ENCODE data around the gene KIF26B.

The KIF26B gene

DNA sequence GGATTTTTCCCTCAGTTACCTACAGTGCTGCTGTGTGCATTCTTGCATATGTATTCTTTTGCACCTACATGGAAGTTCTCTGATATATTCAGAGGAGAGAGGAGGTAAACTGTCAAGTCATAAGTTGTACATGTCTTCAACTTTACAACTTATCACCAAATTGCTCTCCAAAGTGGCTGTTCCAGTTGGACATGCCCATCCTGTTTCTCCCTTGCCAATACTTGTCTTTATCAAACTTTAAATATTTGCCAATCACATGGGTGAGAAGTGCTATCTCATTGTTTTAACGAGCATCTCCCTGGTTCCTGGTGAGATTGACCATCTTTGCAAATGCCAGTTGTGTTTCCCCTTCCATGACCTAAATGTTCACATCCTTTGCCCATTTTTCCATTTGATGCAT lies 88.2 kb downstream of the KIF26B start:
- Histone ChIP-seq H3K27ac (ENCODE audit: low read depth, low read length) (no peak overlapping the region), H3K27me3 (ENCODE audit: control insufficient read depth, insufficient read depth, low read length) (no peaks in the 10 kb centered on the region), H3K36me3 (ENCODE audit: control insufficient read depth, insufficient read depth, low read length) (no peaks in the 10 kb centered on the region), H3K4me3 (ENCODE audit: low read length) (no peak overlapping the region), H3K9ac (ENCODE audit: low read length) (no peak overlapping the region), H3K4me1 (ENCODE audit: control insufficient read depth, insufficient read depth, low read length) (no peaks in the 10 kb centered on the region)

DNA sequence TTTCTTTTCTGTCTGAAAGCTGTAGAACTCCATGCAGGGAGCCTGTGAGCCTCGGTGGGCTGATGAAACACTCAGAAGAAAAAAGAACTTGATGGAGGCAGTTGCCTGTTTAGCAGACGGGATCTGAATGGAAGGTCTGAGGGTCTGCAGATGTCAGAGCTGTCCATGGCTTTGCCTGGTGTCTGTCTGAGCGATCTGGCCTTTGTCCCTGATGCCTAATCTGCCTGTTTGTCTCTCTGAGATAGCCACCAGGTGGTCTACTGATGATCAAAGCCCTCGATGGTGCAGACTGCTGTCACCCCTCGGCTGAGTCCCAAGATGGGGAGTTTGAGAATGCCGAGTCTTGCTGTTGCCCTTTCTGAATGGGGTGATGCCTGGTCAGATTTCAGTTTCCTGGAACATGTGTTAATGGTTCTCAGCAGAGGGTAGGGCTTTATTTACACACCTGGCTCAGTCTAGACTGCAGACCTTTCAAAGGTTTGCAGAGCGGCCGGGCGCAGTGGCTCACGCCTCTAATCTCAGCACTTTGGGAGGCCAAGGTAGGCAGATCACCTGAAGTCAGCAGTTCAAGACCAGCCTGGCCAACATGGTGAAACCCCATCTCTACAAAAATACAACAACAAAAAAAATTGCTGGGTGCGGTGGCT lies 90.4 kb downstream of the KIF26B start:
- no peaks in the 10 kb centered on the region for H3K4me1 ChIP-seq (ENCODE audit: control insufficient read depth, insufficient read depth, low read length)
- no peak overlapping the region for H3K4me3 ChIP-seq (ENCODE audit: low read length)

DNA sequence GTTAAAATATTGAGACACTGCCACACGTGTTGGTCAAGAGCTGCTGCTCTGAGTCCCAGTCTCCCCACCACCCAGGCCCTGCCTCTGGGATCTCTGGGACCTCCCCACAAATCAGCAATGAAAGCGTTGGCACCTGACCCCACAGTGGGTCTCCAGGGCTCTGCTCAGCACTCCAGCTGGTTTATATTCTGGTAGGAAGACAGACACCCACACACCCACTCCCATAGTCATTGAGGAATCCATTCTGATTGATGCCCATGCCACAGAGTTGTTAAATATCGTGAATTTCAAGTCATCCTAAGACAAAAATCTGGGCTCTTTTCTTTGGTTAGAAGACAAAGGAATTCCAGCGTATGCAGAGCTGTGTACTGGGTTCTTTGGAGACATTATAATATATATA lies 91.6 kb downstream of the KIF26B start:
- Histone ChIP-seq H3K27ac (ENCODE audit: low read depth, low read length) (no peak overlapping the region), H3K36me3 (ENCODE audit: control insufficient read depth, insufficient read depth, low read length) (no peaks in the 10 kb centered on the region), H3K9ac (ENCODE audit: low read length) (no peak overlapping the region), H3K4me3 (ENCODE audit: low read length) (no peak overlapping the region), H3K27me3 (ENCODE audit: control insufficient read depth, insufficient read depth, low read length) (no peaks in the 10 kb centered on the region), H3K4me1 (ENCODE audit: control insufficient read depth, insufficient read depth, low read length) (no peaks in the 10 kb centered on the region)

More for the DNA sequence above, 90.4 kb downstream of the KIF26B start:
- Histone ChIP-seq H3K36me3 (ENCODE audit: control insufficient read depth, insufficient read depth, low read length) (no peaks in the 10 kb centered on the region), H3K9ac (ENCODE audit: low read length) (no peak overlapping the region), H3K27me3 (ENCODE audit: control insufficient read depth, insufficient read depth, low read length) (no peaks in the 10 kb centered on the region), H3K27ac (ENCODE audit: low read depth, low read length) (no peak overlapping the region)

DNA sequence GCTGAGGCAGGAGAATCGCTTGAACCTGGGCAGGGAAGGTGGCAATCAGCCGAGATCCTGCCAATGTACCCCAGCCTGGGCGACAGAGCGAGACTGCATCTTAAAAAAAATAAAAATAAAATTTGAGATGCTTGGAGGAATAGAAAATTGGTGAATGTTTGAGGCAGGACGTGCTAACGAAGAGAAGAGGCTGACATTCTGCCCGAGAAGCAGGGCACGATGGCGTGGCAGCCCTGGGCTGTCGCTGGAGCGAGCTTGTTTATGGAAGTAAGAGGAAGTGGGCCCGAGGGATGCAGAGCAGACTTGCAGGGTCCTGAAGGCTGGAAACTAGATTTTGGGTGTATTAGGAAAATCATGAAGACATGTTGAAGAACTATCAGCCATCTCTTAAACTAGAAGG lies 92.6 kb downstream of the KIF26B start:
- H3K4me1 ChIP-seq (ENCODE audit: control insufficient read depth, insufficient read depth, low read length): no peaks in the 10 kb centered on the region
- H3K27me3 ChIP-seq (ENCODE audit: control insufficient read depth, insufficient read depth, low read length): no peaks in the 10 kb centered on the region
- H3K36me3 ChIP-seq (ENCODE audit: control insufficient read depth, insufficient read depth, low read length): no peaks in the 10 kb centered on the region
- H3K4me3 ChIP-seq (ENCODE audit: low read length): no peak overlapping the region
- no peak overlapping the region for H3K27ac ChIP-seq (ENCODE audit: low read depth, low read length)
- no peak overlapping the region for H3K9ac ChIP-seq (ENCODE audit: low read length)

DNA sequence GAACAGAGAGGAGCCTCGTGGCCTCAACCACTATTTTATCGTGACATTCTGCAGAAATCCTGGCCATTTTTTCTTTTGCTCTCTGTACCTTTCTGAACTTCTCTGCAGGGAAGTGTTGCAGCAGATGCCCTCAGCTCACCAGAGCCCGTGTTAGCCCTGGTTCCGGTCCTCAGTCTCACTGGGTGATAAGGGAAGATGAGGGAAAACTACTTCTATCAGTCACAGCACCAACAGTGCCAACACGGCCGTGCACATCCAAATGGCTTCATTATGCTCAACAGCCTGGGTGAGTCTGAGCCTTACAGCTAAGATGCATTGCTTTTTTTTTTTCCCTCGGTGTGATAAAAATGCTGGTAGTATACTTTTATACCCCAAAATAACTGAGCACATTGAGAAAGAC lies 93.0 kb downstream of the KIF26B start:
- no peak overlapping the region for H3K27ac ChIP-seq (ENCODE audit: low read depth, low read length)
- no peaks in the 10 kb centered on the region for H3K27me3 ChIP-seq (ENCODE audit: control insufficient read depth, insufficient read depth, low read length)
- H3K4me1 ChIP-seq (ENCODE audit: control insufficient read depth, insufficient read depth, low read length): no peaks in the 10 kb centered on the region
- H3K36me3 ChIP-seq (ENCODE audit: control insufficient read depth, insufficient read depth, low read length): no peaks in the 10 kb centered on the region
- no peak overlapping the region for H3K4me3 ChIP-seq (ENCODE audit: low read length)
- no peak overlapping the region for H3K9ac ChIP-seq (ENCODE audit: low read length)

DNA sequence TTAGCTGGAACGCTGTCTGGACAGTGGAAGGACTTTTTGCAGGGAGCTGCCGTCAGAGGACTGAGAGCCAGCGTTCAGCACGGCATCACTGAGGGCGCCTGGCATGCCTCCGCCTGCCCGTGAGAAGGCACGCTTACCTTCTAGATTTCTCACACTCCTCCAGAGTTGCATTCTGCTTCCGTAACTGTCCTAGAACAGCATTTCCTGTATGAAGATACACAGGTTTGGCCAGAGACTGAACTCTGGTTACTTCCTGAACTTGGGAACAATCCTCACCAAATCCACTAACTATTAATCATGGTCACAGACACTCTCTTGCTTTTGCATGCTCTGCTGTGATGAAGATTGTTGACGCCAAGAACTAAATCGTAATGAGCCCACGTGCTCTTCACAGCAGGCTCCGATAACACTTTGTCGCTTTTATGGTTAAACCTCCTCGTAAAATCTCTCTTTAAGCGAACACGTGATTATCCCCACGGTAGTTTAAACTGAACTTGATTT lies 93.5 kb downstream of the KIF26B start:
- Histone ChIP-seq H3K4me3 (ENCODE audit: low read length) (no peak overlapping the region), H3K27me3 (ENCODE audit: control insufficient read depth, insufficient read depth, low read length) (no peaks in the 10 kb centered on the region), H3K27ac (ENCODE audit: low read depth, low read length) (no peak overlapping the region), H3K36me3 (ENCODE audit: control insufficient read depth, insufficient read depth, low read length) (no peaks in the 10 kb centered on the region), H3K9ac (ENCODE audit: low read length) (no peak overlapping the region), H3K4me1 (ENCODE audit: control insufficient read depth, insufficient read depth, low read length) (no peaks in the 10 kb centered on the region)

DNA sequence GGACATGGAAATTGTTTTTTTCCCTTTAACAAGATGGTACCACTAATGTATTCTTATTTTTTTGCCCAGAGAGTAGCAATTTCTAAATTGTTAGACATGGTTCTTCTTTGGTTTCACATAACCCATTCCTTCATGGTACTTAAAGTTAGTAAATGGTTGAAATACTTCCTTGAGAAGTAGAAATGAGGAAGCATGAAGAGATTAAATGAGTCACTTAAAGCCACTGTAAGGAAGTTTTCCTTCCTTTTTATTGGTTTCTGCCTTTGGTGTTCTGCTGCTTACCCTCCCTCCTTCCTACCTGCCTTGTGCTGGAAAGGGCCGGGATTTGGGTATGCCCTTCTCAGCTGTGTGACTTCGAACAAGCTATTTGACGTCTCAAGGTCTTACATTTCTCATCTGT lies 101.0 kb downstream of the KIF26B start:
- Histone ChIP-seq H3K27ac (ENCODE audit: low read depth, low read length) (no peak overlapping the region), H3K36me3 (ENCODE audit: control insufficient read depth, insufficient read depth, low read length) (no peaks in the 10 kb centered on the region), H3K4me1 (ENCODE audit: control insufficient read depth, insufficient read depth, low read length) (no peaks in the 10 kb centered on the region), H3K4me3 (ENCODE audit: low read length) (no peak overlapping the region), H3K27me3 (ENCODE audit: control insufficient read depth, insufficient read depth, low read length) (no peaks in the 10 kb centered on the region), H3K9ac (ENCODE audit: low read length) (no peak overlapping the region)

DNA sequence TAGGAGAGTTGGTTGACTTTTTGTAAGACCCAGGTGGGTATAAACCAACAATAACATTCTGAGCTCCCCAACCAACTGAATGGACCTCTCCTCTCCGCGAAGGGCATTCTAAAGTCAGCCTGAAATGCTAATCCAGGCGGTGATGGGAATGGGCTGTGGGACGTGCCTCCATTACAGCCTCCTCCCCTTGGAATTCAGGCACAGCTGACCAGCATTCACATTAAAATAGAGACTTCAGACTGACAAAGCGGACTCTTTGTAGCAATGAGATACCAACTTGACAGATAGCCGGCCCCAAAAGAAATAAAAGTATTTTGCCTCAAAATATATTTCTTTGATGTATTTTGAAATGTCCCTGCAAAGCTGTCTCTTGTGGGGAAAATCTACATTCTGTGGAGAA lies 101.7 kb downstream of the KIF26B start:
- Histone ChIP-seq H3K4me1 (ENCODE audit: control insufficient read depth, insufficient read depth, low read length) (no peaks in the 10 kb centered on the region), H3K36me3 (ENCODE audit: control insufficient read depth, insufficient read depth, low read length) (no peaks in the 10 kb centered on the region), H3K27ac (ENCODE audit: low read depth, low read length) (no peak overlapping the region), H3K27me3 (ENCODE audit: control insufficient read depth, insufficient read depth, low read length) (no peaks in the 10 kb centered on the region), H3K9ac (ENCODE audit: low read length) (no peak overlapping the region), H3K4me3 (ENCODE audit: low read length) (no peak overlapping the region)

DNA sequence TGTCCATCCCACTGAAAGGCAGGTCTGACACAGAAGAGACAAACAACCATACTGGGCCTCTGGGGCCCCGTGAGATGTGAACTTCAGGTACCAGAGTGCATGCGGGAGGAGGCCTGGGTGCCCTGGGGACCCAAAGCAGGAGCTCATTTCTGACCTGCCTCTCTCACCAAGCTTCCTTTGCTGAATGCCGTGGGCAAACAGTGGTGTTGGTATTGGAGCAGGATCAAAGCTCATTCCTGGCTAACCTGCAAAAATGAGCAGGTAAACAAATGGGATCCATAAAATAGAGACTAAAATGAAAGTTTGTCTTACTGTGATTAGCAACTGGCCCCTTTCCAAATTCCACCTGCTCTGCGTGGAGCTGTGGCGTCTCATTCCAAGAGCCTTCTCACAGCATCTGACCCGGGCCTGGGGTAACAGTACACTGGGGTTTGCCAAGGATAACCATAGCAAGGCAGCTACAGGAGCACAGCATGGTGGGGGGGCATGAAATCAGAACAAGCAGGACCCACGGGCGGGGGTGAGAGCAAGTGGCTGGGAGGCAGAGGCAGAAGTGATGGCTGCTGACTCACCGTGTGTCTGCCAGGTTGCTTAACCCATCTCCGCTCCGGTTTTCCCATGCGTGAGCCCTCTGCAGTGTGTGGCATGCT lies 103.6 kb downstream of the KIF26B start:
- no peaks in the 10 kb centered on the region for H3K36me3 ChIP-seq (ENCODE audit: control insufficient read depth, insufficient read depth, low read length)
- H3K4me3 ChIP-seq (ENCODE audit: low read length): no peak overlapping the region
- no peak overlapping the region for H3K9ac ChIP-seq (ENCODE audit: low read length)
- H3K27ac ChIP-seq (ENCODE audit: low read depth, low read length): no peak overlapping the region
- no peaks in the 10 kb centered on the region for H3K4me1 ChIP-seq (ENCODE audit: control insufficient read depth, insufficient read depth, low read length)
- no peaks in the 10 kb centered on the region for H3K27me3 ChIP-seq (ENCODE audit: control insufficient read depth, insufficient read depth, low read length)

DNA sequence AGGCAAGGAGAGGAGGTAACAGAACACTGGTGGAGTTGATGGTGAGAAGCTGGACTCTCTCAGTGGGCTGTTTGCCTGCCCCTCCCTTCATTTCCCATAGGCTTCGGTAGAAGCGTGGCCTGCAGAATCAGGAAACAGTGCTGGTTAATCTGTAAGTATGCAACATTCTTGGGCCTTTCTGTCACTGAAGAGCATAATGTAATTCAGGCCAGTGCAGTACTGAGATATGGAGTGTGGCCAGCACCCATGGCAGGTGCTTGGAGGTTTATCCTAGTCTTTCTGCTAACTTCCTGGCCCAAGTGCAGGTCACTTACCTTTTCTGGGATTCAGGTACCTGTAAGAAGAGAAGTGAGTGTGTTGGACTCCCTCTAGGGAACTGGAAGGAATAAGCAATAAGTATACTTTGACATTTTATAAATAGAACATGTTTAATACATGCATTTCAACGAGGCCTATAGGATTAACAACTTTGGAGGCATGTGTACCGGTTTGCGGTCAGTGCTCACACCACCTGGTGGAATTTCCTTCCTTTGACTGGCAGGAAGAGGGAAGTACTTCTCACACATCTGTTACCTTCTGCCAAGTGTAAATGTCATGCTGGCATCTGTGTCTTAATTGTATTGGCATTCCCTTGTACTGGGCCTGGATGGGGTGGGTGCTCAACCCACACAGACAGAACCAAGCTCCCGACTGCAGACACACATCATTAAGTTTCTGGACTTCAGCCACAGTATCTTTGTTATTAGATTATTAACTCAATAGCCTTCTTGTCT lies 105.5 kb downstream of the KIF26B start:
- Histone ChIP-seq H3K36me3 (ENCODE audit: control insufficient read depth, insufficient read depth, low read length) (no peaks in the 10 kb centered on the region), H3K27me3 (ENCODE audit: control insufficient read depth, insufficient read depth, low read length) (no peaks in the 10 kb centered on the region), H3K27ac (ENCODE audit: low read depth, low read length) (no peak overlapping the region), H3K4me1 (ENCODE audit: control insufficient read depth, insufficient read depth, low read length) (no peaks in the 10 kb centered on the region), H3K4me3 (ENCODE audit: low read length) (no peak overlapping the region), H3K9ac (ENCODE audit: low read length) (no peak overlapping the region)

DNA sequence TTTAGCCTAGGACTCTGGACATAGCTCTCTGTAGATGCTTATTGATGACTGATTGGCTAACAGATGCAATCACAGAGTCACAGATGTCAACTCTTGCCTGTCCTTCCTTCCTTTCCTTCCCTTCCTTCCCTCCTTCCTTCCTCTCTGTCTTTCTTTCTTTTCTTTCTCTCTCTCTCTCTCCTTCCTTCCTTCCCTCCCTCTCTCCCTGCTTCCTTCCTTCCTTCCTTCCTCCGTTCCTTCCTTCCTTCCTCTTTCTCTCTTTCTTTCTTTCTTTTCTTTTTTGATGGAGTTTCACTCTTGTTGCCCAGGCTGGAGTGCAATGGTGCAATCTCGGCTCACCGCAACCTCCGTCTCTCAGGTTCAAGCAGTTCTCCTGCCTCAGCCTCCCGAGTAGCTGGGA lies 106.1 kb downstream of the KIF26B start:
- H3K36me3 ChIP-seq (ENCODE audit: control insufficient read depth, insufficient read depth, low read length): no peaks in the 10 kb centered on the region
- no peak overlapping the region for H3K9ac ChIP-seq (ENCODE audit: low read length)
- H3K27ac ChIP-seq (ENCODE audit: low read depth, low read length): no peak overlapping the region
- no peaks in the 10 kb centered on the region for H3K27me3 ChIP-seq (ENCODE audit: control insufficient read depth, insufficient read depth, low read length)
- H3K4me3 ChIP-seq (ENCODE audit: low read length): no peak overlapping the region
- no peaks in the 10 kb centered on the region for H3K4me1 ChIP-seq (ENCODE audit: control insufficient read depth, insufficient read depth, low read length)

DNA sequence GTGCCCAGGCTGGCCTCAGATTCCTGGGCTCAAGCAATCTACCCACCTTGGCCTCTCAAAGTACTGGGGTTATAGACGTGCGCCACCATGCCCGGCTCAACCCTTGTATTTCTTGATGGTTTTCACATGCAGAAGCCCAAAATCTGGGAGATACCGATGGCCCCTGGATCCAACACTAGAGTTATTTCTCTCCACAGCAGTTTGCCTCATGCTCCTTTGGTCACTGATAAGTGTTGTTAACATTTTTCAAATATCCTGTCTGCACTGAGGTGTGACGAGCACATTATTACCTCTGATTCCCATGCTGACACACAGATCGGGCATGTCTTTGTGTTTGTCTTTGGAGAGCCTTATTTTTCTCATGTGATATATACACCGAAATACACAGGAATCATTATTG lies 107.0 kb downstream of the KIF26B start:
- Histone ChIP-seq H3K27me3 (ENCODE audit: control insufficient read depth, insufficient read depth, low read length) (no peaks in the 10 kb centered on the region), H3K27ac (ENCODE audit: low read depth, low read length) (no peak overlapping the region), H3K9ac (ENCODE audit: low read length) (no peak overlapping the region), H3K36me3 (ENCODE audit: control insufficient read depth, insufficient read depth, low read length) (no peaks in the 10 kb centered on the region), H3K4me1 (ENCODE audit: control insufficient read depth, insufficient read depth, low read length) (no peaks in the 10 kb centered on the region), H3K4me3 (ENCODE audit: low read length) (no peak overlapping the region)
